Breast epithelium (tissue), 4 donors: ENCODE measurements around the gene TEX26. TPM values are rescaled to one million over a fixed set of nuclear protein-coding genes. Genes with fewer than 3 reads are reported as not detected.

Experiments used
- DNase-seq, 2 donors: peaks; one replicate each; pipeline ENCODE4 v3.0.0-alpha.2; 2019; ENCODE audit warnings: low spot score in 2 of 2
- H3K27ac ChIP-seq, 2 donors: fragments of 200-600 bp; sonication (generic) in 1 of 2; one replicate each; pipeline ENCODE4 v1.5.1; 2016 to 2019; ENCODE audit warnings: mild to moderate bottlenecking in 1 of 2
- H3K27me3 ChIP-seq, 2 donors: fragments of 200-600 bp; sonication (generic) in 1 of 2; one replicate each; pipeline versions ENCODE4 v1.5.1 to v1.6.0; 2017 to 2019; ENCODE audit warnings: control low read depth in 1 of 2, mild to moderate bottlenecking in 1 of 2
- H3K36me3 ChIP-seq: fragments of 200-600 bp; one replicate; pipeline ENCODE4 v1.5.1; 2019
- H3K4me1 ChIP-seq, 2 donors: fragments of 200-600 bp; sonication (generic); one replicate each; pipeline ENCODE4 v1.5.1; 2016 to 2019; ENCODE audit warnings: control low read depth in 1 of 2
- H3K4me3 ChIP-seq, 3 donors: fragments of 200-600 bp; sonication (generic); 1 replicate in 2 of 3; 2 replicates in 1 of 3; pipeline ENCODE4 v1.5.1; 2016 to 2019; ENCODE audit warnings: mild to moderate bottlenecking in 3 of 3, moderate library complexity in 2 of 3
- H3K9me3 ChIP-seq, 2 donors: fragments of 200-600 bp; sonication (generic) in 1 of 2; one replicate each; pipeline ENCODE4 v1.5.1; 2016 to 2019; ENCODE audit warnings: control low read depth in 1 of 2
- POLR2A ChIP-seq: fragments of 450-650 bp; IDR thresholded peaks from one replicate; pipeline ENCODE4 v1.6.1; 2016; ENCODE audit warnings: antibody characterized with exemption, mild to moderate bottlenecking, moderate library complexity
- POLR2AphosphoS5 ChIP-seq, 3 donors: sonication (generic); formaldehyde crosslinking; IDR thresholded peaks; one replicate each; pipeline ENCODE4 v1.6.1; 2017; ENCODE audit warnings: antibody characterized with exemption in 3 of 3
- intact Hi-C: fragments of 100-400 bp; cut with DNase I; formaldehyde crosslinking; loops from one replicate; pipeline ENCODE4 v1.15.1; 2023; ENCODE audit warnings: low total_unique reads
- total RNA-seq, 3 donors: library from RNA; depleted of rRNA; stranded (reverse); fragments of >200 nt; gene quantifications; one replicate each; pipeline ENCODE4 v1.1.0, GENCODE V29; 2016
- TF ChIP-seq, protein P1 (sequence below), 3 donors: fragments of 450-650 bp; IDR thresholded peaks; one replicate each; pipeline ENCODE4 v1.5.1; 2016 to 2017; ENCODE audit warnings: antibody characterized with exemption in 3 of 3, mild to moderate bottlenecking in 3 of 3, moderate library complexity in 3 of 3

The TEX26 gene
- total RNA-seq, 3 donors from 2014 or later: 0.48 to 0.59 TPM; not detected in 1

DNA sequence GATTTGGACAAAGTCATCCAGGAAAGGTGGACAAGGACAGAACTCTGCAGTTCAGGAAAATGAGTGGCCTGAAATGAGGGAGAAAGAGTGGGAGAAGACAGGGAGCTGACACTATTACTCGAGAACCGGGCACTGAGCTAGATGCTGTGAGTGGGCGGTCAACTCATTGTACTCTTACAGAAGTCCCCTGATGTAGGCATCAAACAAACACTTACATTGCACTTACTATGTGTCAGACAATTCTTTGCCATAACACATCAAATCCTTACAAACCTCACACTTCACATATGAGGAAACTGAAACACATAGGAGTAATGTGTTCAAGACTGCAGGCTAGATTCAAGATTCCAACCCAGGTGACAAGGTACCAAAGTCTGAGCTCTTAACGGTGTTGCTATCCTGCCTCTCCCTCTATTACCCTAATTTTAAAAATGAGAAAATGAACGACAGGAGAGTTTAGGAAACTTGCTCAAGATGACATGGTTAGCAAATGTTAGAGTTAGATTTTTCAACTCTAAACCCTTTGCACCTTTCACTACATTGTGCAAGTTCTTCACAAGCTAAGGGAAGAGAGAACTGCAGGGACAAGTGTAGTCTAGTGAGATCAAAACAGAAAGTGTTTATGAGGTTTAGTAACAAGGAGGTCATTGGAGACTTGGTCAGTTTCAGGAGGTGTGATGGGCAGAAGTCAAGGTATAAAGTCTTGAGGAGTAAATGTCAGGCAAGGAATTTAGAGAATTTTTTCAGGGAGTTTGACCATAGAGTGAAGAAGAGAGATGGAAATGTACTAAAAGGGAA is 31.3 kb upstream of the TEX26 start:
- TF ChIP-seq POLR2AphosphoS5 (IDR thresholded peaks at IDR 0.05) (no peak), POLR2A (no peak)
- TF ChIP-seq, protein P1, sequence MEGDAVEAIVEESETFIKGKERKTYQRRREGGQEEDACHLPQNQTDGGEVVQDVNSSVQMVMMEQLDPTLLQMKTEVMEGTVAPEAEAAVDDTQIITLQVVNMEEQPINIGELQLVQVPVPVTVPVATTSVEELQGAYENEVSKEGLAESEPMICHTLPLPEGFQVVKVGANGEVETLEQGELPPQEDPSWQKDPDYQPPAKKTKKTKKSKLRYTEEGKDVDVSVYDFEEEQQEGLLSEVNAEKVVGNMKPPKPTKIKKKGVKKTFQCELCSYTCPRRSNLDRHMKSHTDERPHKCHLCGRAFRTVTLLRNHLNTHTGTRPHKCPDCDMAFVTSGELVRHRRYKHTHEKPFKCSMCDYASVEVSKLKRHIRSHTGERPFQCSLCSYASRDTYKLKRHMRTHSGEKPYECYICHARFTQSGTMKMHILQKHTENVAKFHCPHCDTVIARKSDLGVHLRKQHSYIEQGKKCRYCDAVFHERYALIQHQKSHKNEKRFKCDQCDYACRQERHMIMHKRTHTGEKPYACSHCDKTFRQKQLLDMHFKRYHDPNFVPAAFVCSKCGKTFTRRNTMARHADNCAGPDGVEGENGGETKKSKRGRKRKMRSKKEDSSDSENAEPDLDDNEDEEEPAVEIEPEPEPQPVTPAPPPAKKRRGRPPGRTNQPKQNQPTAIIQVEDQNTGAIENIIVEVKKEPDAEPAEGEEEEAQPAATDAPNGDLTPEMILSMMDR (IDR thresholded peaks at IDR 0.05): no peak
- no peak for DNase-seq
- no peak overlapping the region for H3K4me3 ChIP-seq
- no peaks in the 10 kb centered on the region for H3K9me3 ChIP-seq
- intact Hi-C loops: no loop called here
- peaks cover 0 to 6% of the 10 kb centered on the region in 2 donors for H3K27me3 ChIP-seq
- H3K4me1 ChIP-seq: no peaks in the 10 kb centered on the region
- H3K27ac ChIP-seq: peak overlapping the region in 1 of 2 donors; percentile 19
- H3K36me3 ChIP-seq: no peaks in the 10 kb centered on the region

DNA sequence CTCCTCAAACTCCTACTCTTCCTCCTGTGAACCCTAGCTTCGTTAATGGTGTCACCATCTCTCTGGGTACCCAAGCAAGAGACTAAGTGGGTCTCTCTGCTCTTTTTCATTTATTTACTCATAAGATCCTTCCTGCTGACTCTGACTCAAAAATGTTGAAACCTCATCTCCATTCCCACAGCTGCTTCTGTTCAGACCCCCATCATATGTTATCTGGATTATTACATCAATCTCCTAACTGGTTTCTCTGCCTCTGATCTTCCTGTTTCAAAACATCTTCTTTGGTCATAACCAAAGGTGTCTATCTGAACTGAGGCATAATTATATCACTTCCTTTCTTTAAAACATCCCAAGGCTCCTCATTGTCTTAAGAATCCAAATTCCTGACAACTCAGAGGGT is 28.4 kb upstream of the TEX26 start:
- peaks cover 0 to 7% of the 10 kb centered on the region in 2 donors for H3K4me1 ChIP-seq
- no peak for DNase-seq
- intact Hi-C loops: no loop called here
- H3K4me3 ChIP-seq: no peak overlapping the region
- no peak overlapping the region for H3K27ac ChIP-seq
- TF ChIP-seq, protein P1 (IDR thresholded peaks at IDR 0.05): no peak
- TF ChIP-seq POLR2A: no peak
- no peak for TF ChIP-seq POLR2AphosphoS5 (IDR thresholded peaks at IDR 0.05)
- peaks cover 0 to 10% of the 10 kb centered on the region in 2 donors for H3K27me3 ChIP-seq
- no peaks in the 10 kb centered on the region for H3K9me3 ChIP-seq
- H3K36me3 ChIP-seq: no peaks in the 10 kb centered on the region

DNA sequence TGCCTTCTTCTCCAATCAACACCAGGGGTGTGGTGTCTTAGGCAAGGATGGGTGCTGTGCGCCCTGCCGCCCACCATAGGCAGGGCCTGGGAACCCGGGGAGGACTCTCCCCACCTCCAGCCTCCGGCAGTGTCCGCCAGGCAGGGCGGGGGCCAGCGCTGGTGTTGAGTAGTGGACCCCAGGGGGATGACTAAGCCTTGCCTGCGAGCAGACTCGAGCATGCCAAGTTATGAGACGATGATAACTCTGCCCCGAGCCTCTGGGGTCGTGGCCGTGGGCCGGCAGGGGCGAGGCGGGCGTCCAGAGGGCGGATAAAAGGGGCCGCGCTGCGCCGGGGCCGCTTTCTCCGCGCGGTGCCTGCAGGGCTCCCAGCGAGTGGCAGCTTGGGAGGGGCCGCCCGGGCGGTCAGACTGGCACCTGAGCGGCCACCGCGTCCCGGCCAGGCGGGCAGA is 26.5 kb upstream of the TEX26 start, which contains the start of gene MEDAG:
TSS of gene MEDAG (plus strand) at position 340 of the 452 bp plus-strand sequence. CDS start 245 bp downstream, outside the sequence.
- H3K36me3 ChIP-seq: no peaks in the 10 kb centered on the region
- DNase-seq: peak in 1 of 2 donors; percentile 37
- intact Hi-C loops: no loop called here
- H3K4me1 ChIP-seq: peaks cover 0 to 7% of the 10 kb centered on the region in 2 donors
- H3K9me3 ChIP-seq: no peaks in the 10 kb centered on the region
- TF ChIP-seq, protein P1 (IDR thresholded peaks at IDR 0.05): no peak
- TF ChIP-seq POLR2AphosphoS5 (IDR thresholded peaks at IDR 0.05): peak in 1 of 3 donors; percentile 88
- no peak for TF ChIP-seq POLR2A
- H3K4me3 ChIP-seq: peak within 1 kb of the TSS; percentile 53 to 83 (median 79)
- peaks cover 0 to 10% of the 10 kb centered on the region in 2 donors for H3K27me3 ChIP-seq
- H3K27ac ChIP-seq: peak within 1 kb of the TSS; percentile 77 to 94

DNA sequence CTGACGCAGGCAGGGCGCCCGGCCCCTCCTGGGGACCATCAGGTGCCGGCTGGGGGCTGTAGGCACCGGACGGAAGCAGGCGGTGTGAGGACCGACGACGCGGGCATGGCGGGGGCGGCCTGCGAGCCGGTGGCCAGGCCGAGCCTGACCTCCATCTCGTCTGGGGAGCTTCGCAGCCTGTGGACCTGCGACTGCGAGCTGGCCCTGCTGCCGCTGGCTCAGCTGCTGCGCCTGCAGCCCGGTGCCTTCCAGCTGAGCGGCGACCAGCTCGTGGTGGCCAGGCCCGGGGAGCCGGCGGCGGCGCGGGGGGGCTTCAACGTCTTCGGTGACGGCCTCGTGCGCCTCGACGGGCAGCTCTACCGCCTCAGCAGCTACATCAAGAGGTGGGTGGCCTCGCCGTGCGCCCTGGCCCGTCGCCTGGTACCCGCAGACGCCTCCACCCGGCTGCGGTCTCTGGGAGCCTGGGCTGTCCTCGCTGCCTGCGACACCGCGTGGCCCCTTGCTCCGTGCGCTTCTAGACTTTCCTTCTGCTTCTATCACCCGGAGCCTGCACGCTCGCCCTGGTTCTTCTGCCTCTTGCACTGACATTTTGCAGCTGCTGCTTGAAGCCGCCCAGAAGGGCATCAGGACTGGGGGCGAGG is 25.9 kb upstream of the TEX26 start:
- Histone ChIP-seq H3K9me3 (no peaks in the 10 kb centered on the region), H3K4me1 (peaks cover 0 to 7% of the 10 kb centered on the region in 2 donors), H3K27ac (peak overlapping the region; percentile 77 to 94), H3K36me3 (no peaks in the 10 kb centered on the region), H3K27me3 (peaks cover 0 to 10% of the 10 kb centered on the region in 2 donors), H3K4me3 (peak overlapping the region; percentile 53 to 83 (median 79))
- no peak for DNase-seq
- intact Hi-C loops: no loop called here
- no peak for TF ChIP-seq POLR2AphosphoS5 (IDR thresholded peaks at IDR 0.05)
- TF ChIP-seq, protein P1 (IDR thresholded peaks at IDR 0.05): no peak
- TF ChIP-seq POLR2A: no peak
